Adrenal gland (tissue), 5 donors: ENCODE measurements around the gene CLMN.

Experiments
- CTCF ChIP-seq, 6 experiments: fragments of 450-650 bp in 4 of 6; fragments of 200-600 bp in 2 of 6; sonication (generic) in 1 of 6; IDR thresholded peaks; 1 replicate in 5 of 6; 2 replicates in 1 of 6; pipeline versions ENCODE4 v1.5.1 to v1.8.0; 2016 to 2021; ENCODE audit warnings: antibody characterized with exemption in 6 of 6, mild to moderate bottlenecking in 2 of 6, moderate library complexity in 1 of 6
- POLR2A ChIP-seq, 2 donors: fragments of 450-650 bp; IDR thresholded peaks; one replicate each; pipeline ENCODE4 v1.6.1; 2017; ENCODE audit warnings: antibody characterized with exemption in 2 of 2, mild to moderate bottlenecking in 2 of 2, moderate library complexity in 1 of 2
- donor health status: DM: no; HTN: no; CAD: no.

DNA sequence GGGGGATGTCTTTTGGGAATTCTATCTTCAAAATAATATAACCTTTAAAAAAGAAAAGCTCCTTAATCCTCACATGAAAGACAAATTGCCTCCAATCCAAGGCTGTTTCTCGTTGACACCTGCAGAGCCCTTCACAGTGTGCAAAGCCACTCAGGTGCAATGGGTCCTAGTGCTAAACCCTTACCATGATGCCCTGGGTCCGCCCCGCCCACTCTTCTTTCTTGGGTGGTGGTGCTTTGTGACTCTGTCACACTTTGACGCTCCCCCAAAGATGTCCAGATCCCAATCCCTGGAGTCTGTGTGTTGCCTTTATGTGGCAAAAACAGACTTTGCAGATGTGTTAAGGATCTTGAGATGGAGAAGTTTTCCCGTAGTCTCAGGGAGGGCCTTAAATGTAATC, 29.7 kb downstream of the CLMN start:
- no peak for TF ChIP-seq POLR2A (IDR thresholded peaks at IDR 0.05)
- TF ChIP-seq CTCF (IDR thresholded peaks at IDR 0.05): no peak
